ENCODE results near the gene TBCD.
"Not testable (repeated sequence)": the region's sequence is repeated elsewhere in the genome, so short reads cannot be mapped to it uniquely, and the experiment has no call there.

The TBCD gene

DNA sequence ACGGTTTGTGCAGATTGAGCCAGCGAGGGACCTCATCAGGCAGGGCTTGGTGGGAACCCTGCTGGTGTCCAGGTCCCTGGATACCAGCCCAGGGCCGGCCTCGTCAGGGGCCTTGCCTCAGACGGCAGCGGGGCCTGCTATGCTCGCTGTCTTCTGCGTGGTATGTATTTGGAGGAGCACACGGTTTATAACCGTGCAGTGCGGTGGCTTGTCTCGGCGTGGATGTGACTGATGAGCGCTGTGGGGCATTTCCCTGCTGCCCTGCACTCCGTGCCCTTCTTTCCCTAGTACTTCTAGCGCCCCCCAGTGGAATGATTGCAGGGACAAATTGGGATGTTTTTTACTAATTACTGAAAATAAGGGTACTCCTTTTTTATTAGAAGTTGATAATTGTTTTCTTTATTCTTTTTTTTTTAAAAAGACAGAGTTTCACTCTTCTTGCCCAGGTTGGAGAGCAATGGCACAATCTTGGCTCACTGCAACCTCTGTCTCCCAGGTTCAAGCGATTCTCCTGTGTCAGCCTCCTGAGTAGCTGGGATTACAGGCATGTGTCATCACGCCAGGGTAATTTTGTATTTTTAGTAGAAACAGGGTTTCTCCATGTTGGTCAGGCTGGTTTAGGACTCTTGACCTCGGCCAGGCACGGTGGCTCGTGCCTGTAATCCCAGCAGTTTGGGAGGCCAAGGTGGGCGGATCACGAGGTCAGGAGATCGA lies 15.3 kb downstream of the TBCD start:
- DNase-seq (ENCODE audit: low spot score) = peak; percentile 68

DNA sequence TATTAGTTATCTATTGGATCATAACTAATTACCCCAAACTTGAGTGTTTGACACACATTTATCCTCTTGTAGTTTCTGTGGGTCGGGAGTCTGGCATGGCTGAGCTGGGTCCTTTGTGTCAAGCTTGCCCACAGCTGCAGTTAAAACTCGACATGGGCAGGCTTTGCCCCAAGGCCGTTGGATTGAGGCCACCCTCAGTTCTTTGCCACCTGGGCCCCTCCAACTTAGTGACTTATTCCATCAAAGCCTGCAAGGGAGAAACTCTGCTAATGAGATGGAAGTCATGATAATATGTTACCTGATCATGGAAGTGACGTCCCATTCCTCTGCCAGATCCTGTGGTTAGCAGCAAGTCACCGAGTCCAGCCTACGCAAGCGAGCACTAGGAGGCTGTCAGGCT lies 17.2 kb downstream of the TBCD start:
- DNase-seq (ENCODE audit: low spot score) = no peak

- DNase-seq (ENCODE audit: low spot score) = peak; percentile 85
Measured at GRCh38 chr17:82772026-82772425, 20.2 kb downstream of the TBCD start.

GRCh38 chr17:82774456-82774855 lies 22.6 kb downstream of the TBCD start:
- not testable (repeated sequence) for DNase-seq (ENCODE audit: low spot score)

DNA sequence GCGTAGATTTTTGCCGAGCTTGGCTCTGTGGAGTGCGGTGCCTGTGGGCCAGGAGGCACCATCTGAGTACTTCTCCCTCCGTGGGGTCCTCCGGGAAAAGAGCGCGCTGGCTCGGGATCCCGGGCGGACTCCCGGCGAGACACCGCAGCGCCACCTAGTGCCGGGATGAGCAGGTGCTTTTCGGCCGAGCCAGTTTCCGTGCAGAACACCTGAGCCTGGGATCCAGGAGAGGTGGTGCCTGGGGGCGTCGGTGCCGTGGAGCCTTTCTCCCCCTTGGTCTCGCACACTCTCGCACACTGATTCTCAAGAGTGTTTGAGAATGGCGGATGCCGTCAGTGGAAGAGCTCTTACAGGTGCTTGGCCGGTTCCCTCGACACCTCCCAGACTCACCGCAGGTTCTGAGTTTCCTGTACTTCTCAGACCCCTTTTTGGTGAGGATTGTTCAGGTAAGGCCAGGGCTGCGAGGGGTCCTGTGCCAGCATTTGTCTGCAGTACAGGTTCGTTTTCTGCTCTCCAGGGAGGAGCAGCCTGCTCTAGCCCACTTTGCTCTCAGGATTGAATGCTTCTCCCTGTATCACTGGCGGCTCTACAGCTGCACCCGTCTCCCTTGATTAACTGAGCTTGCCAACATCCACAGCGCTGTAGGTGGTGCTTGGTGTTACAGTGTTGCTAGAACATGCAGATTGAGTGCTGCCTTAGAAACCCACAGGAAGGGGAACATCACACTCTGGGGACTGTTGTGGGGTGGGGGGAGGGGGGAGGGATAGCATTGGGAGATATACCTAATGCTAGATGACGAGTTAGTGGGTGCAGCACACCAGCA lies 23.3 kb downstream of the TBCD start:
- DNase-seq (ENCODE audit: low spot score) = peak; percentile 90

DNA sequence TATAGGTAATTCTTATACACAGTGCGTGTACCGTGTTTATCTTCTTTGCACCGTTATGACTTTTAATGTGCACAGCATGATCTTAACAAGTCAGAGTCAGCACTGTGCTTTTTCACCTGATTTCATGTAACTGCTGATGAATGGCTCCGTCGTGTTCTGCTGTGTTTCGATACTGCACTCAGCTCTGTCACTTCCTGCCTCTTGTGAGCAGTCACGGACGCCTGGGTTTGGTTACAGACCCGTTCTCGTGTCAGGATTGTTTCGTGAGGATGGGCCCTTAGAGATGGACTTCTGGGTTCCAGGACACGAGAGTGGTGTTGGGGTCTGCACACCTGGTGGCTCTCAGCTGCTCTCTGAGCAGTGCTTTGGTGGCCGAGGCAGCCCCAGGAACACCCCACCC lies 24.6 kb downstream of the TBCD start:
- no peak for DNase-seq (ENCODE audit: low spot score)

- DNase-seq (ENCODE audit: low spot score) = not testable (repeated sequence)
Measured at GRCh38 chr17:82777778-82778375, 26.0 kb downstream of the TBCD start.

- no peak for DNase-seq (ENCODE audit: low spot score)
Measured at GRCh38 chr17:82779541-82779940, 27.7 kb downstream of the TBCD start.

DNA sequence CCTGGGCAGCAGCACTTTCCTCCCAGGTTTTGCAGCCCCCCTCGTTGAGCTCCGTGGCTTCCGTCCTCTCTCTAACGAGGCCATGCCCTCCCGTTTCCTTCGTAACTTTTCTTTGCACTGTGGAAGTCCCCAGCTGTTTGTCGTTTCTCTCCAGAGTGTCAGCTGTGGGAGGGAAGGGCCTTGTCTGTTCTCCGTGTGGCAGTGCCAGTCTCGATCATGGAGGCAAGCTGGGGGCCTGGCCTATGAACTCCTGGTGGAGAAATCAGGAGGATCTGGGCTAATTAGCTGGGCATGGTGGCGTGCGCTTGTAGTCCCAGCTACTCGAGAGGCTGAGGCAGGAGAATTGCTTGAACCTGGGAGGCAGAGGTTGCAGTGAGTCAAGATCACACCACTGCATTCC lies 28.3 kb downstream of the TBCD start:
- DNase-seq (ENCODE audit: low spot score) = no peak

DNA sequence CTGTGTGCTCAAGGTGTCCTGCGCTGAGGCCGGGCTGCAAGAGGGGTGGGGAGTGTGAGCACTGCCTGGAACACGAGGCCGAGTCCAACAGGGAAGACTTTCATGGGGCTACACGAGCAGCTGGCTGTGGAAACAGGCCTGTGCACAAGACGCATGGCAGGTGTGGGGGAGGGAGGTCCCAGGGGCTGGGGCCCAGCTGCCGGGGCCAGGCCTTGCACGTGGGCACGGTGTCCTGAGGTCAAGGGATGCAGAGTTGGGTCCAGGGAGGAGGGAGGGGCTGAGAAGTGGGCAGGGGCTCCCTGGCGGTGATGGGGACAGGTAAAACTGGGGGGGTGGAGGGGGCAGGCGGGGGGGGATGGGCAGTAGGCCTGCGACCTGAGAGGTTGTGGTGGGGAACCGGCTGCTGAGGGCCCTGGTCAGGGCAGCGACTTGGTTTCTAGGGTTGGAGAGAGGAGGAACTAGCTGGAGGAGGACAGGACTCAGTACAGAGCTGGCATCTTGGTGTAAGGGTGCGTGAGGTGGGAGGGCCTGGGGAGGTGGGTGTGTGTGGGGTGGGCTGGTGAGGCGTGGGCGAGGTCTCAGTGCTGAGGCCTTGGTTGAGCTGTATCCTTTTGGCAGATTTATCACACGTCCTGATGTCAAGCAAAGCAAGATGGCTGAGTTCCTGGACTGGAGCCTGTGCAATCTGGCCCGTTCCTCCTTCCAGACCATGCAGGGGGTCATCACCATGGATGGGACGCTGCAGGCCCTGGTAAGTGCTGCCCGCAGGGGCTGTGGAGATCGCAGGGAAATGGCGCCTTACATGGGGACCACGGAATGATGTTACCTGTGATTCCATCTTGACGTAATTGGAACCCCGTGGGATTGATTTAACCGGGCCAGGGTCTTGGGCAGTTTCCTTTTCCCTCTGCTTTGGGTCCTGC lies 29.4 kb downstream of the TBCD start:
- DNase-seq (ENCODE audit: low spot score) = no peak

DNA sequence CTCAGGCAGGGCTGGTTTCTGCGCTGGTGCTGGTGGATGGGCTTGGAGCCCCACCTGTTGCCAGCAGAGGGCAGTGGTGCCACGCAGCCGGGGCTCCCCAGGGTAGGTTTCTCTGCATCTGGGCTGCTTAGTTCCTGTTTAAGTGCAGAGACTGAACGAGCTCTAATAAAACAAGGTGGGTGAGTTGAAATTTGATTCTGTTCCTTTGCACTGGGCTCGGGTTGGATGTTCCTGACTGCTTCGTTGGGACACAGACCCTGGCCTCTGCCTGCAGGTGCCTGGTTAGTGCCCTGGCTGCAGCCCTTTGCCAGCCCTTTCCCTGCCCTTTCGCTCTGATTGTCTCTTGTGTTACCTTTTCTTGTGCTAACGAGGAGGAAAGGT lies 30.0 kb downstream of the TBCD start:
- peak; percentile 96 for DNase-seq (ENCODE audit: low spot score)

DNA sequence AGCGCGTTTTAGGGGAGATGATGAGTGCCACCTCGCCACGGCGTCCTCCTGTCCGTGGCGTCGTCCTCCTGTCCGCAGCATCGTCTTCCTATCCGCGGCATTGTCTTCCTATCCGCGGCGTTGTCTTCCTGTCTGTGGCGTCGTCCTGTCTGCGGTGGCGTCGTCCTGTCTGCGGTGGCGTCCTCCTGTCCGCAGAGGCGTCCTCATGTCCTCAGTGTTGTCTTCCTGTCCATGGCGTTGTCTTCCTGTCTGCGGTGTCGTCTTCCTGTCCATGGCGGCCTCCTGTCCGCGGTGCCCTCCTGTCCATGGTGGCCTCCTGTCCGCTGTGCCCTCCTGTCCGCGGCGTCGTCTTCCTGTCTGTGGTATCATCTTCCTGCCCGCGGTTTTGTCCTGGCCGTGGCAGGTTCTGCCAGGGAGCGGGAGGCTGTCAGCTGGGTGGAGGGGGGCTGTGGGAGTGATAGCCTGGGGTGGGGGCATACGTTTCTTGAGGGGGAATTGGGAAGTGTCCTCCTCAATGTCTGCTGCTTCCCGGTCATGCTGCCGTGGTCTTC lies 30.9 kb downstream of the TBCD start:
- DNase-seq (ENCODE audit: low spot score) = no peak

DNA sequence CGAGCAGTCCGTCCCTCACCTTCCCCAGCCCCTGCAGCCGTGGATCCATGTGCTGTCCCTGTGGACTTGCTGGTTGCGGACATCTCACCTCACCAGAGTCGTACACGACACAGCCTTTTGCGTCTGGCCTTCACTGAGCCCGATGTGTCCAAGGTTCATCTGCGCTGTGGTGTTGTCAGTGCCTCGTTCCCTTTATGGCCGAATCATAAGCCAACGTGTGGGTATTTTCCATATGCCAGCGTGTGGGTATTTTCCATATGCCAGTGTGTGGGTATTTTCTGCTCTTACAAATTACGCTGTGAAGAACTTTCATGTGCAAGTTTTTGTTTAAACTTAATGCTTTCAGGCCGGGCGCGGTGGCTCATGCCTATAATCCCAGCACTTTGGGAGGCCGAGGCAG lies 31.6 kb downstream of the TBCD start:
- DNase-seq (ENCODE audit: low spot score) = no peak

- DNase-seq (ENCODE audit: low spot score) = not testable (repeated sequence)
Measured at GRCh38 chr17:82785581-82785980, 33.7 kb downstream of the TBCD start.

GRCh38 chr17:82786427-82786826 lies 34.6 kb downstream of the TBCD start:
- DNase-seq (ENCODE audit: low spot score) = no peak

- peak; percentile 94 for DNase-seq (ENCODE audit: low spot score)
Measured at GRCh38 chr17:82787081-82787848, 35.4 kb downstream of the TBCD start.

DNA sequence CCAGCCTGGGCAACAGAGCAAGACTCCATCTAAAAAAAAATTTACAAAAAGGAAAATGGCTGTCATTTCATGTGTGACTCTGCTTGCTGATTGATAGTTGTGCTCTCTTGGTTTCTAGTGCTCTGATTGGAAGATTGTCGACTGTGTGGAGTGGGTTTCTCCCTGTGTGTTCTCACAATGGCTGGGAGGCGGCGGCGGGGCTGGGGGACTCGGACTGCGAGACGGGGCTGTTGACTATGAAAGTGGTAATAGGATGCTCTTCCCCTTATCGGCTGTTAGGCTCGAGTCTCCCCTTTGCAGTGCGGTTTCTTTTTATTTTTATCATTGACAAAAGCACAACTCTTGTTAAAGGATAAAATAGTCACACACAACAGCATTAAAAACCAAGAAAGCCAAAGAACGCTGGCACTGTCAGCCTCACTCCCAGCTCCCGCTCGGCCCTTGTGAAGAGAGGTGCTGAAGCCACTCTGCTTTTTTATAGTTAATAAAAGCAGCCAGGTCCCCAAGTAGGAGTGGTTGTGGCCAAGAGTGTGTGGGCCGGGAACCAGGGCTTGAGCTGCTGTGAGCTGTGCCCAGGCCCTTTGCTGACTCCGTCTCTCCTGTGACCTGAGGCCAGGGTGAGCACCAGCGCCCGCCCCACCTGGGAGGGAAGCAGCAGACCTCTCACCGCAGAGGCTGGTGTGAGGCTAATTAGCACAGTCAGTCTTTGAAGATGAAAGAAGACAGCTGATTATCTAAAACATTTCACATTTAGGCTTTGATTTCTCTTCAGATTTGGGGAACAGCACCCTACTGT lies 36.5 kb downstream of the TBCD start:
- no peak for DNase-seq (ENCODE audit: low spot score)

DNA sequence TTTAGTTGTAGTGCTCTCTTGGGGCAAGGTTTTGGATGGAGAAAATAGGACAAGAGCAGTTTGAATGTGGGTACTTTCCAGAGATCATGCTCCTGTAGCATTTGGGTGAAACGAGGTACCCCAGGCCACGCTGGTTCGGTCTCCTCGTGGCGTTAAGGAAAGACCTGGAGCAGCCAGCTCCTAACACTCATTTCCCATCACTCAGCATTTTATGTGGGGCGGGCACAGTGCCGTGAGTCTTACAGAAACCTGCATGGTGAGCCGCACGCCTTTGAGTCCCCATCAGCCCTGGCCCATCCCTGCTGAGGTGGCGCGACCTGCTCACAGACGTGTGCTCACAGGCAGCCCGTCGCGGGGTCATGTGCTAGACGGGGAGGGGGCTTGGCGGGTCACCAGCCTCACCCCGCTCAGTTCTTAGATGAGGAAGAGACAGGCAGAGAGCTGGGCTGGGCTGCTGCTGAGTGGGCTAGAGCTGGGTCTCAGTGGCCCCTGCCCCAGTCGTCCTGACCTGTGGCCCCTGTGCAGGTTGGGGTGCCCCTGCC lies 37.3 kb downstream of the TBCD start:
- DNase-seq (ENCODE audit: low spot score) = no peak

GRCh38 chr17:82789806-82790205 lies 37.9 kb downstream of the TBCD start:
- no peak for DNase-seq (ENCODE audit: low spot score)

GRCh38 chr17:82790391-82790790 lies 38.5 kb downstream of the TBCD start:
- DNase-seq (ENCODE audit: low spot score) = no peak
